ENCODE data around the gene DVL3. TPM values are rescaled to one million over a fixed set of nuclear protein-coding genes. Genes with fewer than 3 reads are reported as not detected.

DVL3 gene
- total and polyA plus RNA-seq, 9 donors = 30.2 to 93.8 (median 71.1) TPM

DNA sequence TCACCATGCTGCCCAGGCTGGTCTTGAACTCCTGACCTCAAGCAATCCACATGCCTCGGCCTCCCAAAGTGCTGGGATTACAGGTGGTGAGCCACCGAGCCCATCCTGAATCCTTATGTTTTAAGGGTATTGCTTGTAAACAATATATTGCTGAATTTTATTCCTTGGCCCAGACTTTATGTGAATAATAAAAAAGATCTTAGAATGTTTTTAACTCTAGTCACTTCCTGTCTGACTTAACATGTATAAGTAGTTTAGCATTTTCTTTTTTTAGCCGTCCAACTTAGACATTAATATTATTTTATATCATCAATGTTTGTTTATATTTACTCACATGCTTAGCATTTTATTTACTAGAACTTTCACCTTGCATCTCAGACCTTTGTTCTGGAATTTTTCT is 29.2 kb upstream of the DVL3 start:
- H3K9me3 ChIP-seq = no peaks in the 10 kb centered on the region
- H3K27ac ChIP-seq = no peak overlapping the region
- intact Hi-C loops (cut with DNase I) = no loop called here
- H3K36me3 ChIP-seq = no peaks in the 10 kb centered on the region
- H3K4me1 ChIP-seq (ENCODE audit: insufficient read depth) = no peaks in the 10 kb centered on the region
- TF ChIP-seq EP300 (IDR thresholded peaks at IDR 0.05) = no peak
- TF ChIP-seq POLR2A (IDR thresholded peaks at IDR 0.05) = no peak
- TF ChIP-seq CTCF (IDR thresholded peaks at IDR 0.05) = no peak
- H3K27me3 ChIP-seq = no peaks in the 10 kb centered on the region
- DNase-seq = no peak
- H3K4me3 ChIP-seq = no peak overlapping the region
- WGBS, 3 donors = 41 to 59% (median 44%) methylated on average over 3 of the region's 3 CpGs

GRCh38 chr3:184129012-184129411 is 26.2 kb upstream of the DVL3 start:
- H3K4me3 ChIP-seq = no peak overlapping the region
- 23 to 30% (median 29%) methylated on average over 2 of the region's 2 CpGs for WGBS, 3 donors
- H3K27ac ChIP-seq = no peak overlapping the region
- no peaks in the 10 kb centered on the region for H3K4me1 ChIP-seq (ENCODE audit: insufficient read depth)
- no peaks in the 10 kb centered on the region for H3K9me3 ChIP-seq
- no peaks in the 10 kb centered on the region for H3K27me3 ChIP-seq
- H3K36me3 ChIP-seq = no peaks in the 10 kb centered on the region
- intact Hi-C loops (cut with DNase I) = no loop called here
- TF ChIP-seq EP300 (IDR thresholded peaks at IDR 0.05) = no peak
- no peak for TF ChIP-seq POLR2A (IDR thresholded peaks at IDR 0.05)
- no peak for DNase-seq

- DNase-seq = no peak
- 92 to 96% (median 95%) methylated on average over 4 of the region's 4 CpGs for whole genome bisulfite sequencing, 3 donors
- H3K4me3 ChIP-seq = no peak overlapping the region
- no peak for TF ChIP-seq POLR2A (IDR thresholded peaks at IDR 0.05)
- no peak for TF ChIP-seq EP300 (IDR thresholded peaks at IDR 0.05)
- TF ChIP-seq CTCF (IDR thresholded peaks at IDR 0.05) = no peak
- no peak overlapping the region for H3K27ac ChIP-seq
- H3K27me3 ChIP-seq = no peaks in the 10 kb centered on the region
- no peaks in the 10 kb centered on the region for H3K4me1 ChIP-seq (ENCODE audit: insufficient read depth)
- no peaks in the 10 kb centered on the region for H3K36me3 ChIP-seq
- intact Hi-C loops (cut with DNase I) = loop anchor here in 1 of 4 donors (10.0 kb wide), 1 partner anchor 112 kb away; the partner anchor contains the start of genes ALG3 and EEF1AKMT4
- H3K9me3 ChIP-seq = no peaks in the 10 kb centered on the region
These were observed 22.2 kb upstream of the DVL3 start for GRCh38 chr3:184132945-184133344.

GRCh38 chr3:184133840-184134745 is 21.1 kb upstream of the DVL3 start:
- Histone ChIP-seq H3K4me3 (peak overlapping the region; percentile 60), H3K36me3 (no peaks in the 10 kb centered on the region), H3K27me3 (no peaks in the 10 kb centered on the region), H3K27ac (peak overlapping the region; percentile 80 to 88), H3K4me1 (ENCODE audit: insufficient read depth) (no peaks in the 10 kb centered on the region), H3K9me3 (no peaks in the 10 kb centered on the region)
- TF ChIP-seq CTCF (IDR thresholded peaks at IDR 0.05) (no peak), POLR2A (IDR thresholded peaks at IDR 0.05) (peak; percentile 2)
- 1% methylated on average over 37 of the region's 37 CpGs for WGBS, 3 donors
- DNase-seq = peak; percentile 76 to 85 (median 81)
- intact Hi-C loops (cut with DNase I) = loop anchor here in 1 of 4 donors (10.0 kb wide), 1 partner anchor 111 kb away; the partner anchor contains the start of genes ALG3 and EEF1AKMT4

GRCh38 chr3:184134746-184135148 is 20.4 kb upstream of the DVL3 start:
- Histone ChIP-seq H3K4me3 (peak overlapping the region; percentile 60), H3K36me3 (no peaks in the 10 kb centered on the region), H3K27ac (peak overlapping the region; percentile 80 to 88), H3K4me1 (ENCODE audit: insufficient read depth) (no peaks in the 10 kb centered on the region), H3K9me3 (no peaks in the 10 kb centered on the region), H3K27me3 (no peaks in the 10 kb centered on the region)
- 0 to 1% (median 0%) methylated on average over 21 of the region's 21 CpGs for WGBS, 3 donors
- TF ChIP-seq EP300 (IDR thresholded peaks at IDR 0.05) = no peak
- intact Hi-C loops (cut with DNase I) = loop anchor here in 1 of 4 donors (10.0 kb wide), 1 partner anchor 110 kb away; the partner anchor contains the start of genes ALG3 and EEF1AKMT4
- no peak for DNase-seq
